ENCODE data around the gene ZNF500.

GRCh38 chr16:4762205-4762604, 4.8 kb downstream of the ZNF500 start:
- TF ChIP-seq HCFC1 (IDR thresholded peaks at IDR 0.05; ENCODE audit: low read length) (no peak), YY1 (IDR thresholded peaks at IDR 0.05; ENCODE audit: low read depth, low read length) (no peak), SKIL (IDR thresholded peaks at IDR 0.05; ENCODE audit: low read depth, poor library complexity, severe bottlenecking) (no peak), EED (IDR thresholded peaks at IDR 0.05; ENCODE audit: low read depth) (no peak), PAX5 (IDR thresholded peaks at IDR 0.05; ENCODE audit: borderline replicate concordance, low read depth, low read length) (no peak), POLR2A (IDR thresholded peaks at IDR 0.05; ENCODE audit: low read depth, low read length) (no peak), NR2C1 (IDR thresholded peaks at IDR 0.05) (no peak), BHLHE40 (IDR thresholded peaks at IDR 0.05; ENCODE audit: borderline replicate concordance in 1 of 2, low read depth in 2 of 2, low read length in 1 of 2) (no peak), BRCA1 (IDR thresholded peaks at IDR 0.05; ENCODE audit: low read depth, low read length) (no peak), CTCF (IDR thresholded peaks at IDR 0.05 in 2 of 3, conservative IDR thresholded peaks at IDR 0.05 in 1 of 3; ENCODE audit: control insufficient read depth in 2 of 3, extremely low read depth in 1 of 3, insufficient read depth in 1 of 3, low read depth in 3 of 3, low read length in 3 of 3) (no peak), JUND (IDR thresholded peaks at IDR 0.05; ENCODE audit: low read depth, low read length) (no peak), FOXM1 (IDR thresholded peaks at IDR 0.05; ENCODE audit: low read depth, low read length) (no peak), ZNF274 (IDR thresholded peaks at IDR 0.05; ENCODE audit: insufficient read depth, insufficient read length) (no peak)
